Testis (tissue), 2 donors: ENCODE data around the gene RPRD2.

Experiments used
- CTCF ChIP-seq, 3 experiments: fragments of 450-650 bp in 2 of 3; fragments of 200-600 bp in 1 of 3; sonication (generic) in 1 of 3; IDR thresholded peaks; one replicate each; pipeline ENCODE4 v1.5.1; 2016 to 2019; ENCODE audit warnings: antibody characterized with exemption in 3 of 3, mild to moderate bottlenecking in 2 of 3, moderate library complexity in 1 of 3
- POLR2A ChIP-seq: fragments of 450-650 bp; IDR thresholded peaks from one replicate; pipeline ENCODE4 v1.6.1; 2017; ENCODE audit warnings: antibody characterized with exemption, mild to moderate bottlenecking, moderate library complexity

GRCh38 chr1:150472601-150473200 is 108.8 kb downstream of the RPRD2 start:
- TF ChIP-seq CTCF (IDR thresholded peaks at IDR 0.05) (no peak), POLR2A (no peak)
